Measurements from ENCODE around the gene FUOM.
"Not testable (repeated sequence)": the region's sequence is repeated elsewhere in the genome, so short reads cannot be mapped to it uniquely, and the experiment has no call there.

Gene FUOM

GRCh38 chr10:133388236-133388972 is 30.6 kb upstream of the FUOM start:
- no peak for DNase-seq

DNA sequence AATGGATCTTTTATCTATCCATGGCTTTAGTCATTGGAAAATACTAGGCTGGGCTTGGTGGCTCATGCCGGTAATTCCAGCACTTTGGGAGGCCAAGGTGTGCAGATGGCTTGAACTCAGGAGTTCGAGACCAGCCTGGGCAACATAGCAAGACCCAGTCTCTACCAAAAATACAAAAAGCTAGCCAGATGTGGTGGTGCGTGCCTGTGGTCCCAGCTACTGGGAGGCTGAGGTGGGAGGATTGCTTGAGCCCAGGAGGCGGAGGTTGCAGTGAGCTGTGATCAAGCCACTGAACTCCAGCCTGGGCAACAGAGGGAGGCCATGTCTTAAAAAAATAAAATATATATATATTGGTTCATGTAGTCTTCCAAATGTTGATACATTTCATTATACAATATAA is 29.1 kb upstream of the FUOM start:
- not testable (repeated sequence) for DNase-seq

- DNase-seq: no peak
Observed at GRCh38 chr10:133385214-133385613, 27.4 kb upstream of the FUOM start.

DNA sequence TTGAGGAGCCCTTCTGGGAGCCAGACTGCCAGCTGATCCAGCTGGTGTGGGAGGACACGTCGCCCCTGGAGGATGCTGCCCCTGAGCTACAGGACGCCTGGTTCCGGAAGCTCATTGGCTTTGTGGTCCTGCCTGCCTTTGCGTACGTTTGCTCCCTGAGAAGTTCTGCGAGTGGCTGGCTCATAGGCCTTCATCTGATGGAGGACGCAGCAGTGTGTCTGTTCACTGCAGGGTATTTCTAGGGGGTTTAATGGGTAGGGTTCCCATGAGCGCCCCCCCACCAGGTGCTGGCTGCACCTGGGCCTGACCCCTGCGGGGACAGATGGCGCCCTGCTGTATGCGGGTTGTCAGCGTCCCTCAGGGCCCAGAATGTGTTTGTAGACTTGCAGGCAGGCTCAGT is 26.3 kb upstream of the FUOM start:
- no peak for DNase-seq

GRCh38 chr10:133383551-133383950 is 25.7 kb upstream of the FUOM start:
- no peak for DNase-seq

GRCh38 chr10:133381036-133381435 is 23.2 kb upstream of the FUOM start:
- no peak for DNase-seq

GRCh38 chr10:133379801-133380666 is 22.2 kb upstream of the FUOM start:
- DNase-seq: no peak

DNA sequence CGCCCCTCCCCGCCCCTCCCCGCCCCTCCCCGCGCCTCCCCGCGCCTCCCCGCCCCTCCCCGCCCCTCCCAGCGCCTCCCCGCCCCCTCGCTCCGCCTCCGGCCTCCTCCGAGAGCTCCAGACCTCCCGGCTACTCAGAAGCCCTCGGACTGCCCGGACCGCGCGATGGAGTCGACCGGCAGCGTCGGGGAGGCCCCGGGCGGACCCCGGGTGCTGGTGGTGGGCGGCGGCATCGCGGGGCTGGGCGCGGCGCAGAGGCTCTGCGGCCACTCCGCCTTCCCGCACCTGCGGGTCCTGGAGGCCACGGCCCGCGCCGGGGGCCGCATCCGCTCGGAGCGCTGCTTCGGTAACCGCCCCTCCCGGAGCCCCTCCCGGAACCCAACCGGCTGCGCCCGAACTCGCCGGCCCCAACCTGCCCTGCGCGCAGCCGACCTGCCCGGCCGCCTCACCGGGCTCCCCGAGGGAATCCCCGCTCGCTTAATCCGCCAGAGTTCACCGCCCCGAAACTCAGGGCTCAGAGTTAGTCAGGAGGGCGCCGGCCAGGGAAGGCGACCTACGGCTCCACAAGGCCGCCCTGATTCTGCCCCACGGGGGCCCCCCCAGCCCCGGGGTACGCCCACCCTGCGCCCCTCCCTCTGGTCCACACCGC is 21.5 kb upstream of the FUOM start, which contains the start of gene PAOX:
Gene PAOX (plus strand): TSS at position 111 of the 649 bp plus-strand sequence. CDS start 55 bp downstream, at position 166.
- peak; percentile 80 for DNase-seq

- peak; percentile 89 for DNase-seq
Observed at GRCh38 chr10:133378251-133379096, 20.7 kb upstream of the FUOM start.

DNA sequence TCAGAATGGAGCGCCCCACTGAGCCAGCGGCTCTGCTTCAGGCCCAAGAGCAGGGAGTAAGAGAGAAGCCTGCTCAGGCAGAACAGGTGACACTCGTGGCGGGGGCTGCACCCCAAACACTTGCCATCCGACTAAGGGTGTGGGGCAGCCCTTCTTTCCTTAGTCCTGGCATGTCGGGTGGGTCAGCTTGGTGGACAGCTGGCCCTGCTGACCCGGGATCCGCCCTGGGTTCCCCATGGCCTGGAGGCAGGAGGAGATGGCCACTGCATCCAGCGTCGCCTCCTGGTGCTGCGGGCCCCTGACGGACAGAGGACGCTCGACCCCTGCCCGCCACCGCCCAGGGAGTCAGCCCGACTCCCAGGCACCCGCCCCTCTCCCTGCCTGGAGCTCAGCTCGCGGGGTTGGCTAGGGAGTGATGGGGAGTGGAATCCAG is 20.0 kb upstream of the FUOM start:
- no peak for DNase-seq

GRCh38 chr10:133377025-133377817 is 19.4 kb upstream of the FUOM start:
- DNase-seq: no peak

- DNase-seq: not testable (repeated sequence)
Observed at GRCh38 chr10:133376183-133376582, 18.4 kb upstream of the FUOM start.

DNA sequence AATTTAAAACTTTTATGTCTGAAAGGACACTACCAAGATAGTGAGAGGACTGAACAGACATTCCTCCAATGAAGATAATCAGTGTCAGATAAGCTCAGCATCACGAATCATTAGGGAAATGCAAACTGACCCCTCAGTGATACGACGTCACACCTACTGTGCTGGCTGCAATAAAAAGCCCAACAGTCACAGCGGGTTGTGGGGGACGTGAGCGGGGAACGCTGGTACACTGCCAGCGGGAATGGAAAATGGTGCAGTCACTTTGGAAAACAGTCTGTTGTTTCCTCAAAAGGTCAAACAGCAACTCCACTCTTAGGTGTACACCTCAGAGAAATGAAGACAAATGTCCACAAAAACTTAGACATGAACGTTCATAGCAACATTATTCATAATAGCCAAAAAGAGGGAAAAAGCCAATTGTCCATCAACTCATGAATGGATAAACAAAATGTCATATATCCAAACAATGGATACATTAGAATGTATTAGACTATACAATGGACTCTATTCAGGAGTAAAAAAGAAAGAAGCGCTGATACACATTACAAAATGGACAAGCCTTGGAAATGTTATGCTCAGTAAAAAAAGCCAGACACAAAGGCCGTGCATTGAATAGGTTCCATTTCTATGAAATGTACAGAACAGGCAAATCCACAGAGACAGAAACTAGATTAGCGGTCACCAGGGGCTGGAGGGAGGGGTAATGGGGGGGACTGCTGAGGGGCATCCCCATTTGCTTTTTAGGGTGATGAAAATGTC is 17.7 kb upstream of the FUOM start:
- peak; percentile 32 for DNase-seq

DNA sequence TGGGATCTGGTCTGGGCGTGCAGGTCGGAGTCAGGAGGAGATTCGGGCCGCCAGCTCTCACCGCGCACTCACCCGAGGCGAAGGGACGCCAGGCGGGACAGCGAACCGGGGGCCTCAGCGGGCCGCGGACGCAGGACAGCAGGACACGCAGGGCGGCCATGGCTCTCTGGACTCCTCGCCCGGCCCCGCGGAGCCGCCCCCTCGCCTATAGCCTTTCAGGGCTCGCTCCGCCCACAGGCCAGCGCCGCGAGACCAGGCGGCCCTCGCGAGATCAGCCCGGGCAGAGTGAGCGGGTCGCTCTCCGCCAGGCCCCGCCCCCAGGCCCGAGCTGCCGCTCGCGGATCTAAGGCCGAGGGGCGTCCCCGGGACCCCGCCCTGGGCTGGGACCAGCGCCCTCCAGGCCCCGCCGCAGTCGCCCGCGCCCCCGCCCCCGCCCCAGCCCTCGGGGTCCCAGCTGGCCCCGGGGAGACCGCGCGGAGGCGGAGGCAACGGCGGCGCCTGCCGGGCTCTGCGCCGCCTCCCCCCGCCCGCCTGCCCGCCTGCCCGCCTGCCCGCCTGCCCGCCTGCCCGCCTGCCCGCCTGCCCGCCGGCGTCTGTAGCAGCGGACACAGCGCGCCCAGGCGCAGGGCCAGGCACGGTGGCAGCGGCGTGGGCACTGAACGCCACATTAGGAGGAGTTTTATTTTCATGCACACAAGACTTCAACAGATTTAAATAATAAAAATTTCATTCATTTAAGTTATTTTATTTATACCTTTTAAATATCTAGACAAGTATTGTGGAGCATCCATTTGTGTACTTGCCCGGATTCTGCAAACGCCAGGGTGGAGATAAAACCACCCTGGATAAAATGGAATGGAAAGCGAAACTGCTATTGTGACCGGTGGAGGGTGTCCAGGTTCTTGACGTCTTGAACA is 15.6 kb upstream of the FUOM start, which contains the start of gene ECHS1:
Gene ECHS1 (minus strand): TSS at position 181 of the 917 bp plus-strand sequence. CDS start 21 bp downstream, at position 160.
- DNase-seq: peak; percentile 97

DNA sequence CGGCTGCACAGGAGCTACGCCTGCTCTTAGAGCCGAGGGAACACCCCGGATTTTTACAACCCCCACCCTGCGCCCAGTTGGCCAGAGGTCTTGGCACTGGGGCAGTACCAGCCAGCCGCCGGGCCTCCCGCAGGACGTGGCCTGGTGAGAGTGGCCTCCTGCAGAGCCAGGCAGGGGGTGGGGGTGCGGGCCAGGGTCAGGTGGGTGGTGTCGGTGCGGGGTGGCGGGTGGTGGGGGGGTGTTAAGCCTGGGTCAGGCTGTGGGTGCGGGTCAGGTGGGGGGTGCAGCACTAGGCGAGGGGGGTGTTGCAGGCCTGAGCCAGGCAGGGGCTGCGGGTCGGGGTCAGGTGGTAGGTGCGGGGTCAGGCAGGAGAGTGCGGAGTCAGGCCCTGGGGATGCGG is 14.7 kb upstream of the FUOM start:
- DNase-seq: no peak

GRCh38 chr10:133370030-133370786 is 12.4 kb upstream of the FUOM start:
- no peak for DNase-seq

- DNase-seq: no peak
Observed at GRCh38 chr10:133368153-133368552, 10.3 kb upstream of the FUOM start.

GRCh38 chr10:133367461-133367860 is 9.6 kb upstream of the FUOM start:
- DNase-seq: not testable (repeated sequence)

DNA sequence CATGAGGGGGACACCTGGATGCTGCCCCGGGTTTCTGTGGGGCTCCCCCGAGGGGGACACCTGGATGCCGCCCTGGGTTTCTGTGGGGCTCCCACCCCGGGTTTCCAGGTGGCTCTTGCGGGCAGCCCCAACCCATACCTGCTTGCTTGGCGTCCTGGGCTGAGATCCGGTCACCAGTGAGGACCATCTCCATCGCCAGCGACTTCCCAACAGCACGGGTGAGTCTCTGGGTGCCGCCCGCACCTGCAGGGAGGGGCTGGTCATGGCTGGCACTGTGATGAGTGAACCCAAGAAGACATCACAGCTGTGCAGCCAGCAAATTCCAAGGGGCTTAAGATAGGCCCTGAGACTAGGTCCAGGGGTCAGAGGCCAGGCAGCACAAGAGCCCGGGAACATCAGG is 8.9 kb upstream of the FUOM start:
- DNase-seq: no peak

Measured in eye (tissue), 1 donor.